Body of pancreas (tissue), 4 donors: ENCODE measurements around the gene TSPAN18. TPM values are rescaled to one million over a fixed set of nuclear protein-coding genes. Genes with fewer than 3 reads are reported as not detected.

Experiments used
- ATAC-seq: fragments of 150-250 bp; one replicate; pipeline ENCODE4 v1.9.1; 2016
- DNase-seq, 4 donors: peaks; one replicate each; pipeline ENCODE4 v3.0.0-alpha.2; 2019
- H3K27ac ChIP-seq, 4 donors: fragments of 200-600 bp; sonication (generic); 1 replicate in 3 of 4; 2 replicates in 1 of 4; pipeline versions ENCODE4 v1.5.1 to v1.6.1; 2016 to 2019; ENCODE audit warnings: mild to moderate bottlenecking in 1 of 4, mixed read lengths in 1 of 4, moderate library complexity in 1 of 4
- H3K27me3 ChIP-seq, 2 donors: fragments of 200-600 bp; sonication (generic); one replicate each; pipeline ENCODE4 v1.6.0; 2016; ENCODE audit warnings: mild to moderate bottlenecking in 1 of 2
- H3K36me3 ChIP-seq, 2 donors: fragments of 200-600 bp; sonication (generic); replicated peaks in 1 of 2; 2 replicates each; pipeline ENCODE4 v1.5.1; 2016; ENCODE audit warnings: low read depth in 2 of 2; ENCODE audit not compliant: insufficient read depth in 1 of 2
- H3K4me1 ChIP-seq: fragments of 200-600 bp; sonication (generic); one replicate; pipeline ENCODE4 v1.6.0; 2016
- H3K4me3 ChIP-seq, 2 donors: fragments of 200-600 bp; sonication (generic); 1 replicate in 1 of 2; 2 replicates in 1 of 2; pipeline ENCODE4 v1.5.1; 2016 to 2019
- H3K9me3 ChIP-seq, 3 donors: fragments of 200-600 bp; sonication (generic); 1 replicate in 2 of 3; 2 replicates in 1 of 3; pipeline ENCODE4 v1.5.1; 2016
- CTCF ChIP-seq, 7 experiments: fragments of 450-650 bp in 4 of 7; fragments of 200-600 bp in 3 of 7; sonication (generic) in 3 of 7; IDR thresholded peaks; one replicate each; pipeline ENCODE4 v1.5.1; 2016 to 2019; ENCODE audit warnings: antibody characterized with exemption in 7 of 7
- POLR2A ChIP-seq, 3 donors: fragments of 450-650 bp; IDR thresholded peaks; one replicate each; pipeline ENCODE4 v1.6.1; 2016; ENCODE audit warnings: antibody characterized with exemption in 3 of 3, mild to moderate bottlenecking in 2 of 3
- WGBS, 2 donors: methylation state at CpG; one replicate each; pipeline ENCODE4 v1.1.5; 2017; 5-methylcytosine and 5-hydroxymethylcytosine counted together
- intact Hi-C: fragments of 100-400 bp; cut with DNase I; formaldehyde crosslinking; loops from one replicate; pipeline ENCODE4 v1.15.1; 2023
- total RNA-seq, 2 donors: library from RNA; depleted of rRNA; stranded (reverse); fragments of >200 nt; gene quantifications; one replicate each; pipeline ENCODE4 v1.1.0, GENCODE V29; 2016

TSPAN18 gene
- total RNA-seq, 2 donors from 2014 or later = 2.1 to 3.0 TPM

GRCh38 chr11:44964526-44965209 is 237.9 kb downstream of the TSPAN18 start:
- WGBS, 2 donors = 73 to 76% methylated on average over 7 to 9 of the region's 9 CpGs
- Histone ChIP-seq H3K27me3 (no peaks in the 10 kb centered on the region), H3K9me3 (no peaks in the 10 kb centered on the region), H3K27ac (no peak overlapping the region), H3K36me3 (no peaks in the 10 kb centered on the region), H3K4me3 (no peak overlapping the region), H3K4me1 (no peaks in the 10 kb centered on the region)
- TF ChIP-seq CTCF (IDR thresholded peaks at IDR 0.05) = no peak
- TF ChIP-seq POLR2A (IDR thresholded peaks at IDR 0.05) = no peak
- no peak for ATAC-seq
- no peak for DNase-seq
- intact Hi-C loops = no loop called here

GRCh38 chr11:44966694-44967093 is 239.9 kb downstream of the TSPAN18 start:
- TF ChIP-seq POLR2A (IDR thresholded peaks at IDR 0.05) (no peak), CTCF (IDR thresholded peaks at IDR 0.05) (no peak)
- Histone ChIP-seq H3K36me3 (no peaks in the 10 kb centered on the region), H3K27ac (no peak overlapping the region), H3K4me1 (no peaks in the 10 kb centered on the region), H3K4me3 (no peak overlapping the region), H3K9me3 (no peaks in the 10 kb centered on the region), H3K27me3 (no peaks in the 10 kb centered on the region)
- intact Hi-C loops = no loop called here
- WGBS, 2 donors = 84% methylated on average over 6 of the region's 6 CpGs
- no peak for DNase-seq
- no peak for ATAC-seq

GRCh38 chr11:44967930-44968496 is 241.3 kb downstream of the TSPAN18 start:
- no peaks in the 10 kb centered on the region for H3K27me3 ChIP-seq
- DNase-seq (no peak), ATAC-seq (no peak)
- WGBS, 2 donors = 82 to 85% methylated on average over 3 of the region's 3 CpGs
- intact Hi-C loops = no loop called here
- no peak overlapping the region for H3K4me3 ChIP-seq
- H3K27ac ChIP-seq = no peak overlapping the region
- no peak for TF ChIP-seq POLR2A (IDR thresholded peaks at IDR 0.05)
- TF ChIP-seq CTCF (IDR thresholded peaks at IDR 0.05) = no peak
- no peaks in the 10 kb centered on the region for H3K36me3 ChIP-seq
- no peaks in the 10 kb centered on the region for H3K9me3 ChIP-seq
- H3K4me1 ChIP-seq = no peaks in the 10 kb centered on the region

GRCh38 chr11:44968510-44968909 is 241.7 kb downstream of the TSPAN18 start:
- H3K27ac ChIP-seq = no peak overlapping the region
- no peaks in the 10 kb centered on the region for H3K9me3 ChIP-seq
- ATAC-seq (no peak), DNase-seq (no peak)
- 82 to 92% methylated on average over 3 of the region's 3 CpGs for WGBS, 2 donors
- no peaks in the 10 kb centered on the region for H3K36me3 ChIP-seq
- H3K4me3 ChIP-seq = no peak overlapping the region
- intact Hi-C loops = no loop called here
- TF ChIP-seq POLR2A (IDR thresholded peaks at IDR 0.05) (no peak), CTCF (IDR thresholded peaks at IDR 0.05) (no peak)
- no peaks in the 10 kb centered on the region for H3K27me3 ChIP-seq
- no peaks in the 10 kb centered on the region for H3K4me1 ChIP-seq
